ENCODE results near the gene KIF23.

KIF23 gene

DNA sequence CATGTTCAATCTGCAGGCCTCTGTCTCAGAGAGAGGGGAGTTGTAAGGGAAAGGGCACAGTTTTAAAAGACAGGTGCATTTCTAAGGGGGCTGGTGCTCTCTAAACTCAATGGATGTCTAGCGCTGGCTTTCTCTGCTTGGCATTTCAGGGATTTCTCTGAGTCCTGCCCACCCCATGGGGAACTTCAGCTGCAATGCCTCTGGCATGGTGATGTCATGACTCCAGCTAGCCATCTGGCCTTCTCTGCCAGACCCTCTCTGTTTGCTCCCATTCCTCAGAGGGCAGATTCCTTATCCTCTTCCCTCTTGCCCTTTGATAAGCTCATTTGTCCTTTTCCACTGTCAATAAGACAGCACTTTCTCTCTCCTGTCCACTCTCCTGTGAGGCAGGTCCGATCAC lies 79.3 kb downstream of the KIF23 start:
- no peak for DNase-seq (ENCODE audit: low read depth)

DNA sequence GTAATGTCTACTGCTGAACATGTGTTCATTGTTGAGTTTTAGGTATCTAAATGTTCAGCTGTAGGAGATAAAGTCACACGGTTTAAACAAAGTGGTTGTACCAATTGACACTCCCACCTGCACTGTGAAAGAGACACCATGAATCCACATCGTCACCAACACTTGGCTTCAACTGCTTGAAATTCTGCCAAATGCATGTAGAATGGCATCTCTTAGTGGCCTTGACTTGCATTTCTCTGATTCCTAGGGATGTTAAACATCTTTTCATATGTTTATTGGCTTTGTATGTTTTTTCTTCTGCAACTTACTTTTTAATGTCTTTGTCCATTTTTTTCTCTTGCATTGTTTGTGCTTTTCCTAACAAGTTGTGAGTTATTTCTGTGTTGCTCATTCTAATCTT lies 81.9 kb downstream of the KIF23 start:
- DNase-seq (ENCODE audit: low read depth) = no peak

DNA sequence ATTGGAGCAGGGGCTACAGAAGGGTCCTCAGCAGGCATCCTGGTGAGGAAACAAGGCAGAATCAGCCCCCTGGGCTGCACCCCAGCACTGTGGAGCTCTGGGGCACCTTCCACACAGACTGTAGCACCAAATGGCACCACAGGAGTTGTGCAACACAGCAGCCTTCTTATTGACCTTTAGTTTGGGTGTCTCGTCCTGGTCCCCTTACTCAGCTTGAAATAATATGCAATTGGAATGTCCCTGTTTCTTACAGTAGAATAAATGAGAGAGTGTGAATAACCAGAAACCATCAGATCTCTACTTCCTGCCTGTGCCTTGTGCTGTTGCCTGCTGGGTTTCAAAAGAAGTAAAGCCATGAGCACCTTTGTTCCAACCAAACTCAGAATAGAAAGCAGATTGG lies 82.9 kb downstream of the KIF23 start:
- no peak for DNase-seq (ENCODE audit: low read depth)

DNA sequence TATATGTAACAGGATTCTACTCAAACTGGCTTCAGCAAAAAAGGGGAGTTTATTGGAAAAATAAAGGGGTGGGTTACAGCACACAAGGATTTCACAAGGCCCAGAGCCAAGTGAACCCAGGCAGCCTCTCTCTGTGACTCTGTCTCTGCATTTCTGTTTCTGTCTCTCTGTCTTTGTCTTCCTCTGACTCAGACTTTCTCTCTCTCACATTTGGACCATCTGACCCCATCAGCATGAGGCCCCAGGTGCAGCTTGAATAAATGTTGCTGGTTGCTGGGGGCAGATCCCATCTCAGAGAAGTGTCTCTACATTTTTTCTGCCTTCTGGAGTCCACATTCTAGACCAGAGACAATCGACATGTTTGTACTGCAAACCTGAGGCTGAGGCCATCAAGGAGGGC lies 83.5 kb downstream of the KIF23 start:
- no peak for DNase-seq (ENCODE audit: low read depth)
